Hepatocyte (in vitro differentiated cells): ENCODE data around the gene DBH. TPM values are rescaled to one million over a fixed set of nuclear protein-coding genes. Genes with fewer than 3 reads are reported as not detected.

Experiments used
- DNase-seq: peaks from one replicate; pipeline ENCODE4 v3.0.0-alpha.2; 2016; ENCODE audit warnings: low spot score
- H2AFZ ChIP-seq: fragments of 200-600 bp; sonication (generic); 2 replicates; pipeline ENCODE4 v1.6.0; 2016; ENCODE audit warnings: antibody characterized with exemption, mild to moderate bottlenecking
- H3K27ac ChIP-seq: fragments of 200-600 bp; sonication (generic); 2 replicates; pipeline ENCODE4 v1.5.1; 2016; ENCODE audit warnings: mild to moderate bottlenecking
- H3K27me3 ChIP-seq: fragments of 200-600 bp; sonication (generic); 2 replicates; pipeline ENCODE4 v1.6.1; 2016
- H3K36me3 ChIP-seq: fragments of 200-600 bp; sonication (generic); replicated peaks from 2 replicates; pipeline ENCODE4 v1.5.1; 2016; ENCODE audit warnings: low read depth; ENCODE audit not compliant: insufficient read depth
- H3K4me1 ChIP-seq: fragments of 200-600 bp; sonication (generic); 2 replicates; pipeline ENCODE4 v1.5.1; 2016; ENCODE audit warnings: mild to moderate bottlenecking, moderate library complexity; ENCODE audit not compliant: insufficient read depth
- H3K4me2 ChIP-seq: fragments of 200-600 bp; sonication (generic); 2 replicates; pipeline ENCODE4 v1.6.0; 2016
- H3K4me3 ChIP-seq: fragments of 200-600 bp; sonication (generic); 2 replicates; pipeline ENCODE4 v1.5.1; 2016; ENCODE audit warnings: mild to moderate bottlenecking
- H3K79me2 ChIP-seq: fragments of 200-600 bp; sonication (generic); 2 replicates; pipeline ENCODE4 v1.6.0; 2017; ENCODE audit warnings: mild to moderate bottlenecking
- H3K9me2 ChIP-seq: fragments of 200-600 bp; sonication (generic); replicated peaks from 2 replicates; pipeline ENCODE4 v1.6.0; 2017; ENCODE audit warnings: mild to moderate bottlenecking; ENCODE audit not compliant: insufficient read depth
- H3K9me3 ChIP-seq: fragments of 200-600 bp; sonication (generic); 2 replicates; pipeline ENCODE4 v1.5.1; 2016; ENCODE audit warnings: low read depth, mild to moderate bottlenecking
- H4K20me1 ChIP-seq: fragments of 200-600 bp; sonication (generic); 2 replicates; pipeline ENCODE4 v1.6.0; 2016; ENCODE audit warnings: mild to moderate bottlenecking; ENCODE audit not compliant: insufficient read depth, poor library complexity, severe bottlenecking
- CTCF ChIP-seq: fragments of 200-600 bp; sonication (generic); IDR thresholded peaks from 2 replicates; pipeline ENCODE4 v1.5.1; 2016; ENCODE audit warnings: antibody characterized with exemption, mild to moderate bottlenecking; ENCODE audit not compliant: poor library complexity
- EZH2 ChIP-seq: fragments of 200-600 bp; sonication (generic); IDR thresholded peaks from 2 replicates; pipeline ENCODE4 v1.6.1; 2016; ENCODE audit warnings: antibody characterized with exemption, mild to moderate bottlenecking, borderline replicate concordance
- EZH2phosphoT487 ChIP-seq: fragments of 200-600 bp; sonication (generic); IDR thresholded peaks from one replicate; pipeline ENCODE4 v1.6.1; 2018; ENCODE audit warnings: antibody characterized with exemption, mild to moderate bottlenecking, low read depth, moderate library complexity; ENCODE audit not compliant: unreplicated experiment, severe bottlenecking
- WGBS: methylation state at CpG from one replicate; pipeline ENCODE4 v1.1.6; 2016; ENCODE audit warnings: low lambda C conversion rate; ENCODE audit errors: missing lambda C conversion rate; 5-methylcytosine and 5-hydroxymethylcytosine counted together
- polyA plus RNA-seq: library from polyadenylated mRNA; unstranded; fragments of >200 nt; fragmentation: Nextera tagmentation; extraction: Ambion mirVana; gene quantifications from 2 replicates; pipeline ENCODE4 v1.2.1, GENCODE V29; 2016
- total RNA-seq: library from RNA; depleted of rRNA; stranded (reverse); fragments of >200 nt; gene quantifications from 2 replicates; pipeline ENCODE4 v1.2.3, GENCODE V29; 2014

Gene DBH
- total and polyA plus RNA-seq, 2 experiments from 2014 or later, result 0.44 TPM; not detected in 1

GRCh38 chr9:133708246-133709014 is 72.3 kb downstream of the DBH start:
- DNase-seq, result no peak
- H3K4me2 ChIP-seq, result no peak overlapping the region

More at GRCh38 chr9:133708246-133709014, 72.3 kb downstream of the DBH start:
- TF ChIP-seq EZH2phosphoT487, result no peak
- TF ChIP-seq EZH2, result no peak
- TF ChIP-seq CTCF, result no peak
- no peak overlapping the region for H3K27ac ChIP-seq
- no peak overlapping the region for H2AFZ ChIP-seq
- no peaks in the 10 kb centered on the region for H4K20me1 ChIP-seq
- no peak overlapping the region for H3K4me3 ChIP-seq
- H3K27me3 ChIP-seq, result no peaks in the 10 kb centered on the region
- H3K4me1 ChIP-seq, result peaks cover 17% of the 10 kb centered on the region
- no peaks in the 10 kb centered on the region for H3K79me2 ChIP-seq
- H3K9me2 ChIP-seq, result no peaks in the 10 kb centered on the region
- H3K36me3 ChIP-seq, result no peaks in the 10 kb centered on the region
- WGBS, result 90% methylated on average over 28 of the region's 30 CpGs
- H3K9me3 ChIP-seq, result no peaks in the 10 kb centered on the region

Other genes starting within 250 kb of the DBH start
- 16.6 and 19.4 TPM in 2 replicates for gene REXO4, start 218.4 kb upstream of the DBH start, total RNA-seq
- gene REXO4, start 218.4 kb upstream of the DBH start, polyA plus RNA-seq, result 17.2 and 18.0 TPM in 2 replicates
- 1.5 and 6.8 TPM in 2 replicates for gene ADAMTS13, start 214.0 kb upstream of the DBH start, total RNA-seq
- 6.5 and 11.4 TPM in 2 replicates for gene ADAMTS13, start 214.0 kb upstream of the DBH start, polyA plus RNA-seq
- 31.5 and 37.8 TPM in 2 replicates for gene CACFD1, start 176.4 kb upstream of the DBH start, total RNA-seq
- 49.2 and 50.4 TPM in 2 replicates for gene CACFD1, start 176.4 kb upstream of the DBH start, polyA plus RNA-seq
- gene SLC2A6, start 157.3 kb upstream of the DBH start, total RNA-seq, result 5.7 and 7.3 TPM in 2 replicates
- 10.6 and 14.8 TPM in 2 replicates for gene SLC2A6, start 157.3 kb upstream of the DBH start, polyA plus RNA-seq
- not detected in 2 replicates for gene MYMK, start 111.4 kb upstream of the DBH start, total RNA-seq
- gene MYMK, start 111.4 kb upstream of the DBH start, polyA plus RNA-seq, result 0.91 and 1.3 TPM in 2 replicates
- gene ADAMTSL2, start 101.7 kb upstream of the DBH start, total RNA-seq, result 2.2 and 2.7 TPM in 2 replicates
- gene ADAMTSL2, start 101.7 kb upstream of the DBH start, polyA plus RNA-seq, result 1.5 and 2.3 TPM in 2 replicates
- gene FAM163B, start 27.0 kb upstream of the DBH start, total RNA-seq, result 0.68 and 1.0 TPM in 2 replicates
- gene FAM163B, start 27.0 kb upstream of the DBH start, polyA plus RNA-seq, result 0.35 TPM in 1 of 2 replicates, not detected in the other
- 6.7 and 9.8 TPM in 2 replicates for gene SARDH, start 102.0 kb downstream of the DBH start, total RNA-seq
- gene SARDH, start 102.0 kb downstream of the DBH start, polyA plus RNA-seq, result 7.5 and 8.1 TPM in 2 replicates